HCT116 (cell line): ENCODE data around the gene ERBB4. TPM values are rescaled to one million over a fixed set of nuclear protein-coding genes. Genes with fewer than 3 reads are reported as not detected.

Experiments
- ATAC-seq: fragments of 200-7000 bp; cut with Tn5 transposase; 2 replicates; pipeline ENCODE4 v1.9.1; 2020; ENCODE audit warnings: mild to moderate bottlenecking, moderate library complexity
- BruUV-seq: library from RNA; stranded (reverse); fragments of 400-500 nt; replicated peaks from 2 replicates; lab custom pipeline; 2021; lab: Mats Ljungman, UMichigan
- CTCF ChIA-PET: fragments of 300-600 bp; sonication (Branson Sonifier 250); formaldehyde crosslinking; loops from one replicate; lab custom pipeline; 2021; ENCODE audit warnings: antibody characterized with exemption; lab: Charles Lee
- POLR2A ChIA-PET: fragments of 300-600, 350-600 bp; sonication (Branson Sonifier 250); formaldehyde crosslinking; loops from one replicate; lab custom pipeline; 2021; ENCODE audit warnings: antibody characterized with exemption; lab: Charles Lee
- RAD21 ChIA-PET, 2 experiments: fragments of 300-600 bp; sonication (Branson Sonifier 250); formaldehyde crosslinking; loops; one replicate each; lab custom pipeline; 2023; ENCODE audit warnings: low total read pairs in 2 of 2; ENCODE audit not compliant: uncharacterized antibody in 2 of 2, unreplicated experiment in 2 of 2, low non-redundant PET in 1 of 2; lab: Charles Lee
- DNase-seq: peaks from one replicate; pipeline ENCODE4 v3.0.0-alpha.2; 2010; ENCODE audit warnings: low read depth, low spot score
- H2AFZ ChIP-seq: fragments of 200-600 bp; shearing (Covaris generic), sonication (generic); 2 replicates; pipeline ENCODE4 v1.6.1; 2017; ENCODE audit warnings: low read depth, mixed run types, mixed read lengths, antibody characterized with exemption, low read length; ENCODE audit not compliant: poor library complexity, severe bottlenecking
- H3K27ac ChIP-seq: 2 replicates; pipeline ENCODE4 v1.5.1; 2012; ENCODE audit warnings: low read depth, low read length
- H3K27me3 ChIP-seq: fragments of 200-600 bp; sonication (generic); 2 replicates; pipeline ENCODE4 v1.6.1; 2016; ENCODE audit warnings: mixed run types, low read length, mixed read lengths; ENCODE audit not compliant: insufficient read depth
- H3K36me3 ChIP-seq, 2 experiments: fragments of 200-500 bp in 1 of 2; fragments of 200-600 bp in 1 of 2; sonication (Bioruptor generic) in 1 of 2; sonication (generic) in 1 of 2; 2 replicates each; pipeline versions ENCODE4 v1.5.1 to v1.6.1; 2014 to 2016; ENCODE audit warnings: low read length in 2 of 2, inconsistent platforms in 1 of 2, mixed read lengths in 1 of 2, mixed run types in 1 of 2; ENCODE audit not compliant: insufficient read depth in 2 of 2, control insufficient read depth in 1 of 2
- H3K4me1 ChIP-seq, 2 experiments: fragments of 200-600 bp in 1 of 2; sonication (generic) in 1 of 2; 2 replicates each; pipeline versions ENCODE4 v1.5.1 to v1.6.1; 2012 to 2017; ENCODE audit warnings: low read length in 2 of 2, inconsistent platforms in 1 of 2, mild to moderate bottlenecking in 1 of 2, mixed read lengths in 1 of 2, mixed run types in 1 of 2, moderate library complexity in 1 of 2; ENCODE audit not compliant: insufficient read depth in 2 of 2, control insufficient read depth in 1 of 2
- H3K4me2 ChIP-seq: fragments of 200-600 bp; sonication (generic); 2 replicates; pipeline ENCODE4 v1.6.1; 2017; ENCODE audit warnings: mixed run types, low read length, mixed read lengths
- H3K4me3 ChIP-seq, 2 experiments: fragments of 200-600 bp in 1 of 2; sonication (generic) in 1 of 2; replicated peaks in 1 of 2; 2 replicates each; pipeline ENCODE4 v1.5.1; 2011 to 2016; ENCODE audit warnings: low read length in 2 of 2, control low read depth in 1 of 2, low read depth in 1 of 2, mild to moderate bottlenecking in 1 of 2, mixed read lengths in 1 of 2, mixed run types in 1 of 2
- H3K79me2 ChIP-seq: fragments of 200-600 bp; sonication (generic); 2 replicates; pipeline ENCODE4 v1.6.1; 2017; ENCODE audit warnings: mild to moderate bottlenecking, mixed run types, low read length, moderate library complexity, mixed read lengths; ENCODE audit not compliant: insufficient read depth
- H3K9ac ChIP-seq: fragments of 200-600 bp; sonication (generic); 2 replicates; pipeline ENCODE4 v1.6.1; 2016; ENCODE audit warnings: low read length, mixed read lengths
- H3K9me2 ChIP-seq: fragments of 200-600 bp; sonication (generic), shearing (Covaris generic); 2 replicates; pipeline ENCODE4 v1.6.1; 2017; ENCODE audit warnings: mixed run types, mild to moderate bottlenecking, moderate library complexity; ENCODE audit not compliant: insufficient read depth
- H3K9me3 ChIP-seq, 2 experiments: fragments of 200-500 bp in 1 of 2; fragments of 200-600 bp in 1 of 2; sonication (Bioruptor generic) in 1 of 2; sonication (generic) in 1 of 2; 2 replicates each; pipeline ENCODE4 v1.6.1; 2014 to 2017; ENCODE audit warnings: low read length in 2 of 2, mixed read lengths in 2 of 2, inconsistent platforms in 1 of 2, low read depth in 1 of 2, mild to moderate bottlenecking in 1 of 2, mixed run types in 1 of 2, moderate library complexity in 1 of 2; ENCODE audit not compliant: control insufficient read depth in 1 of 2, insufficient read depth in 1 of 2
- H4K20me1 ChIP-seq: fragments of 200-600 bp; sonication (generic), shearing (Covaris generic); 2 replicates; pipeline ENCODE4 v1.6.1; 2017; ENCODE audit warnings: mixed run types, mild to moderate bottlenecking, moderate library complexity; ENCODE audit not compliant: insufficient read depth
- ATF3 ChIP-seq: IDR thresholded peaks from 2 replicates; pipeline ENCODE4 v1.6.1; 2012
- CBX3 ChIP-seq: IDR thresholded peaks from 2 replicates; pipeline ENCODE4 v1.6.1; 2012; ENCODE audit warnings: low read depth
- CEBPB ChIP-seq: IDR thresholded peaks from 2 replicates; pipeline ENCODE4 v1.6.1; 2012; ENCODE audit warnings: low read depth
- CTCF ChIP-seq, 3 experiments: fragments of 200-600 bp in 1 of 3; sonication (generic) in 1 of 3; IDR thresholded peaks in 2 of 3; conservative IDR thresholded peaks in 1 of 3; 2 replicates each; pipeline ENCODE4 v1.5.1; 2012 to 2017; ENCODE audit warnings: low read depth in 2 of 3, low read length in 2 of 3, antibody characterized with exemption in 1 of 3, borderline replicate concordance in 1 of 3, control low read depth in 1 of 3, mild to moderate bottlenecking in 1 of 3, mixed read lengths in 1 of 3, mixed run types in 1 of 3, moderate library complexity in 1 of 3; ENCODE audit not compliant: insufficient read depth in 1 of 3
- EGR1 ChIP-seq: IDR thresholded peaks from 2 replicates; pipeline ENCODE4 v1.6.1; 2012; ENCODE audit warnings: low read depth
- ELF1 ChIP-seq: IDR thresholded peaks from 2 replicates; pipeline ENCODE4 v1.6.1; 2012; ENCODE audit warnings: low read depth, borderline replicate concordance
- EZH2phosphoT487 ChIP-seq: fragments of 200-600 bp; IDR thresholded peaks from 2 replicates; pipeline ENCODE4 v1.6.1; 2018; ENCODE audit warnings: antibody characterized with exemption, borderline replicate concordance
- FOSL1 ChIP-seq: IDR thresholded peaks from 2 replicates; pipeline ENCODE4 v1.6.1; 2012; ENCODE audit warnings: low read depth
- POLR2A ChIP-seq: IDR thresholded peaks from 2 replicates; pipeline ENCODE4 v1.7.0; 2011; ENCODE audit warnings: borderline replicate concordance; ENCODE audit not compliant: insufficient read depth, insufficient read length; ENCODE audit errors: extremely low read depth
- POLR2AphosphoS5 ChIP-seq: IDR thresholded peaks from 2 replicates; pipeline ENCODE4 v1.6.1; 2011; ENCODE audit warnings: mild to moderate bottlenecking, low read depth, low read length, moderate library complexity
- RAD21 ChIP-seq: IDR thresholded peaks from 2 replicates; pipeline ENCODE4 v1.6.1; 2012; ENCODE audit warnings: low read depth, mild to moderate bottlenecking
- REST ChIP-seq: IDR thresholded peaks from 2 replicates; pipeline ENCODE4 v1.6.1; 2012; ENCODE audit warnings: low read depth
- ZFX ChIP-seq: fragments of 450-650 bp; IDR thresholded peaks from 2 replicates; pipeline ENCODE4 v1.6.1; 2017
- intact Hi-C: fragments of 100-400 bp; cut with micrococcal nuclease; formaldehyde crosslinking; loops from 2 replicates; pipeline ENCODE4 v1.10.0; 2022
- total RNA-seq: library from RNA; stranded (reverse); gene quantifications from one replicate; pipeline ENCODE4 v1.2.1, GENCODE V29; 2021; ENCODE audit not compliant: unreplicated experiment
- TF ChIP-seq, protein P1 (sequence below): IDR thresholded peaks from 2 replicates; pipeline ENCODE4 v1.6.1; 2011; ENCODE audit warnings: mild to moderate bottlenecking, low read length, moderate library complexity; ENCODE audit not compliant: insufficient replicate concordance; ENCODE audit errors: extremely low read depth
- TF ChIP-seq, protein P2 (sequence below): IDR thresholded peaks from 2 replicates; pipeline ENCODE4 v1.6.1; 2012

Gene ERBB4
- total RNA-seq, 1 experiment from 2014 or later = 0.10 TPM

DNA sequence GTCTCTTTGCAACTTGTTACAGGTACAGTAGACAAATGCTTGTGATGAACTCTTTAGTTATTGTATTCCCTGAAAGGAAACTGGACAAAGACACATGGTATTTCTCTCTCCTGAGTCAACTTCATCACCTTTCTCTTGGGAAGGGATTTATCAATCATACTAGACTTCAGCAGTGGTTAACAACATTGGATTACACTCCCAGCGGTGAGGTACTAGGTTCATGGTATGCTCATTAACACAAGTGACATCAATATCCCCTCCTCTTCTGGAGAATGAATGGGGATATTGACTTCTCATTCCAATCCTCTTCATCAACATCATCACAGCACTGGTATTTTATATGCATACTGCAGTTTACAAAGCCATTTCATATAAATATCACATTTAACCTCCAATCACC lies 574.6 kb downstream of the ERBB4 start (continued):
- TF ChIP-seq, protein P1, sequence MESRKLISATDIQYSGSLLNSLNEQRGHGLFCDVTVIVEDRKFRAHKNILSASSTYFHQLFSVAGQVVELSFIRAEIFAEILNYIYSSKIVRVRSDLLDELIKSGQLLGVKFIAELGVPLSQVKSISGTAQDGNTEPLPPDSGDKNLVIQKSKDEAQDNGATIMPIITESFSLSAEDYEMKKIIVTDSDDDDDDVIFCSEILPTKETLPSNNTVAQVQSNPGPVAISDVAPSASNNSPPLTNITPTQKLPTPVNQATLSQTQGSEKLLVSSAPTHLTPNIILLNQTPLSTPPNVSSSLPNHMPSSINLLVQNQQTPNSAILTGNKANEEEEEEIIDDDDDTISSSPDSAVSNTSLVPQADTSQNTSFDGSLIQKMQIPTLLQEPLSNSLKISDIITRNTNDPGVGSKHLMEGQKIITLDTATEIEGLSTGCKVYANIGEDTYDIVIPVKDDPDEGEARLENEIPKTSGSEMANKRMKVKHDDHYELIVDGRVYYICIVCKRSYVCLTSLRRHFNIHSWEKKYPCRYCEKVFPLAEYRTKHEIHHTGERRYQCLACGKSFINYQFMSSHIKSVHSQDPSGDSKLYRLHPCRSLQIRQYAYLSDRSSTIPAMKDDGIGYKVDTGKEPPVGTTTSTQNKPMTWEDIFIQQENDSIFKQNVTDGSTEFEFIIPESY = no peak

GRCh38 chr2:211957799-211958198 lies 580.8 kb downstream of the ERBB4 start:
- ChIA-PET CTCF (no interaction called here), POLR2A (no interaction called here), RAD21 (no interaction called here)
- Histone ChIP-seq H3K27ac (no peak overlapping the region), H2AFZ (no peak overlapping the region), H3K27me3 (no peaks in the 10 kb centered on the region), H3K9me3 (no peaks in the 10 kb centered on the region), H3K79me2 (no peaks in the 10 kb centered on the region), H3K4me2 (no peak overlapping the region), H3K4me3 (no peak overlapping the region), H4K20me1 (no peaks in the 10 kb centered on the region), H3K9ac (no peak overlapping the region), H3K4me1 (no peaks in the 10 kb centered on the region), H3K36me3 (no peaks in the 10 kb centered on the region), H3K9me2 (no peaks in the 10 kb centered on the region)
- no peak for DNase-seq
- BruUV-seq = no TSS peak
- intact Hi-C loops = no loop called here
- no peak for ATAC-seq
- TF ChIP-seq CBX3 = no peak
- no peak for TF ChIP-seq CEBPB
- TF ChIP-seq, protein P1 = no peak
- TF ChIP-seq, protein P2, sequence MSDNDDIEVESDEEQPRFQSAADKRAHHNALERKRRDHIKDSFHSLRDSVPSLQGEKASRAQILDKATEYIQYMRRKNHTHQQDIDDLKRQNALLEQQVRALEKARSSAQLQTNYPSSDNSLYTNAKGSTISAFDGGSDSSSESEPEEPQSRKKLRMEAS = no peak
- TF ChIP-seq POLR2AphosphoS5 = no peak
- TF ChIP-seq RAD21 = no peak
- no peak for TF ChIP-seq EZH2phosphoT487
- no peak for TF ChIP-seq EGR1
- no peak for TF ChIP-seq ATF3
- TF ChIP-seq CTCF (IDR thresholded peaks at IDR 0.05 in 2 of 3, conservative IDR thresholded peaks at IDR 0.05 in 1 of 3; ENCODE audit: borderline replicate concordance in 1 of 3, insufficient read depth in 1 of 3, low read depth in 2 of 3, low read length in 2 of 3) = no peak
- no peak for TF ChIP-seq REST
- no peak for TF ChIP-seq ELF1
- TF ChIP-seq FOSL1 = no peak
- no peak for TF ChIP-seq POLR2A
- no peak for TF ChIP-seq ZFX
